Right lobe of liver (tissue), 4 donors: ENCODE measurements around the gene NRXN3.

Source experiments
- CTCF ChIP-seq, 4 donors: fragments of 200-600 bp in 3 of 4; fragments of 450-650 bp in 1 of 4; IDR thresholded peaks; one replicate each; pipeline versions ENCODE4 v1.5.1 to v1.8.0; 2016 to 2022; ENCODE audit warnings: antibody characterized with exemption in 4 of 4, mild to moderate bottlenecking in 2 of 4
- POLR2A ChIP-seq: fragments of 450-650 bp; IDR thresholded peaks from one replicate; pipeline ENCODE4 v1.6.1; 2017; ENCODE audit warnings: antibody characterized with exemption, mild to moderate bottlenecking
- donor health status: DM: no; HTN: no; CAD: no.
- donor health status: DM: no; HTN: no; CAD: no.
- donor health status: DM: no; HTN: yes; CAD: no.

DNA sequence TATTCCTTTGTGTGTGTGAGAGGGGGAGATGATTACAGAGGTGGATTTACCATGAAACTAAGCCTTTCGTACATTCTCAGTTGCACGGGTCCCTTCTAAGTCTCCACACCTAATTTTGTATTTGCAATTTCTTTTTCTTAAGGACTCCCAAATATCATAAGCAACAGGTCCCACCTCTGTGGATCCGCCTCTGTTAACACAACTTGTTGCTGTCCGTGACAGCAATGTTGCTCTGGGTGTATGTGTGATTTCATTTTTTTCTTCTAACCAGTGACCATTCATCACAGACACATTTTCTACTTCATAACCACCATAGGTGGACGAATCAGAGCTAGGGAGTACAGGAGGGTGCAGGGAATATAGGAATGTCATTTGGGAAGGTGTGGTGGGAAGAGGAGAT lies 81.1 kb downstream of the NRXN3 start:
- no peak for TF ChIP-seq CTCF (IDR thresholded peaks at IDR 0.05)
- no peak for TF ChIP-seq POLR2A
